ENCODE results near the gene CIPC.

The CIPC gene

GRCh38 chr14:77067632-77068516, 30.2 kb upstream of the CIPC start:
- DNase-seq (ENCODE audit: extremely low read depth, insufficient read length) = peak; percentile 48
- no peak overlapping the region for H3K4me3 ChIP-seq (replicated peaks; ENCODE audit: low read depth, low read length)
- H3K36me3 ChIP-seq (ENCODE audit: control insufficient read depth, insufficient read depth, low read length) = no peaks in the 10 kb centered on the region
- peak; percentile 91 for TF ChIP-seq CTCF (IDR thresholded peaks at IDR 0.05; ENCODE audit: insufficient read depth, low read length, poor library complexity, severe bottlenecking)
- H3K27me3 ChIP-seq (replicated peaks; ENCODE audit: control insufficient read depth, insufficient read depth, low read length) = no peaks in the 10 kb centered on the region

- no peak for DNase-seq (ENCODE audit: extremely low read depth, insufficient read length)
- no peak for TF ChIP-seq CTCF (IDR thresholded peaks at IDR 0.05; ENCODE audit: insufficient read depth, low read length, poor library complexity, severe bottlenecking)
- no peaks in the 10 kb centered on the region for H3K36me3 ChIP-seq (ENCODE audit: control insufficient read depth, insufficient read depth, low read length)
- H3K4me3 ChIP-seq (replicated peaks; ENCODE audit: low read depth, low read length) = no peak overlapping the region
- H3K27me3 ChIP-seq (replicated peaks; ENCODE audit: control insufficient read depth, insufficient read depth, low read length) = no peaks in the 10 kb centered on the region
Observed at GRCh38 chr14:77068517-77069200, 29.4 kb upstream of the CIPC start.

- no peak for DNase-seq (ENCODE audit: extremely low read depth, insufficient read length)
- Histone ChIP-seq H3K27me3 (replicated peaks; ENCODE audit: control insufficient read depth, insufficient read depth, low read length) (no peaks in the 10 kb centered on the region), H3K4me3 (replicated peaks; ENCODE audit: low read depth, low read length) (no peak overlapping the region), H3K36me3 (ENCODE audit: control insufficient read depth, insufficient read depth, low read length) (no peaks in the 10 kb centered on the region)
- TF ChIP-seq CTCF (IDR thresholded peaks at IDR 0.05; ENCODE audit: insufficient read depth, low read length, poor library complexity, severe bottlenecking) = no peak
Observed at GRCh38 chr14:77069551-77069950, 28.5 kb upstream of the CIPC start.

GRCh38 chr14:77071938-77072388, 26.1 kb upstream of the CIPC start:
- no peak for DNase-seq (ENCODE audit: extremely low read depth, insufficient read length)
- no peak overlapping the region for H3K4me3 ChIP-seq (replicated peaks; ENCODE audit: low read depth, low read length)
- TF ChIP-seq CTCF (IDR thresholded peaks at IDR 0.05; ENCODE audit: insufficient read depth, low read length, poor library complexity, severe bottlenecking) = no peak
- no peaks in the 10 kb centered on the region for H3K36me3 ChIP-seq (ENCODE audit: control insufficient read depth, insufficient read depth, low read length)
- H3K27me3 ChIP-seq (replicated peaks; ENCODE audit: control insufficient read depth, insufficient read depth, low read length) = no peaks in the 10 kb centered on the region

- H3K4me3 ChIP-seq (replicated peaks; ENCODE audit: low read depth, low read length) = no peak overlapping the region
- H3K36me3 ChIP-seq (ENCODE audit: control insufficient read depth, insufficient read depth, low read length) = no peaks in the 10 kb centered on the region
- no peak for TF ChIP-seq CTCF (IDR thresholded peaks at IDR 0.05; ENCODE audit: insufficient read depth, low read length, poor library complexity, severe bottlenecking)
- no peak for DNase-seq (ENCODE audit: extremely low read depth, insufficient read length)
- no peaks in the 10 kb centered on the region for H3K27me3 ChIP-seq (replicated peaks; ENCODE audit: control insufficient read depth, insufficient read depth, low read length)
Observed at GRCh38 chr14:77074969-77075368, 23.1 kb upstream of the CIPC start.
